T-helper 17 cell (primary cell): ENCODE measurements around the gene OPN1MW2. TPM values are rescaled to one million over a fixed set of nuclear protein-coding genes. Genes with fewer than 3 reads are reported as not detected.
"Not testable (repeated sequence)": the region's sequence is repeated elsewhere in the genome, so short reads cannot be mapped to it uniquely, and the experiment has no call there.

Source experiments
- ATAC-seq: fragments of 150-1000 bp; cut with Tn5 transposase; 2 replicates; pipeline ENCODE4 v1.10.0; 2021; ENCODE audit warnings: mild to moderate bottlenecking, moderate library complexity
- DNase-seq, 3 donors: peaks; one replicate each; pipeline versions ENCODE4 v3.0.0 to v3.0.0-alpha.2; 2020 to 2021
- H3K9me3 ChIP-seq: one replicate; pipeline ENCODE4 v1.7.0; 2013; ENCODE audit warnings: low read length, mild to moderate bottlenecking; ENCODE audit not compliant: control insufficient read depth, poor library complexity, severe bottlenecking
- H3K27ac Mint-ChIP-seq: one replicate; pipeline ENCODE4 v1.8.0; 2022; ENCODE audit warnings: mild to moderate bottlenecking, moderate library complexity, mixed read lengths
- H3K27me3 Mint-ChIP-seq: one replicate; pipeline ENCODE4 v1.8.0; 2022; ENCODE audit warnings: mixed read lengths
- H3K36me3 Mint-ChIP-seq: one replicate; pipeline ENCODE4 v1.8.0; 2022; ENCODE audit warnings: low read depth, mixed read lengths
- H3K4me1 Mint-ChIP-seq: one replicate; pipeline ENCODE4 v1.8.0; 2022; ENCODE audit warnings: mild to moderate bottlenecking, mixed read lengths
- H3K4me3 Mint-ChIP-seq: one replicate; pipeline ENCODE4 v1.8.0; 2022; ENCODE audit warnings: mild to moderate bottlenecking, moderate library complexity, mixed read lengths
- total RNA-seq, 4 donors: library from RNA in 2 of 4; stranded (reverse) in 2 of 4; gene quantifications; one replicate each; pipeline ENCODE4 v1.2.3 and lab custom pipeline; 2022 to 2026

OPN1MW2 gene
- total RNA-seq, result not detected
- 0 reads per million in 2 donors for total RNA-seq (lab: John Stamatoyannopoulos, UW)

DNA sequence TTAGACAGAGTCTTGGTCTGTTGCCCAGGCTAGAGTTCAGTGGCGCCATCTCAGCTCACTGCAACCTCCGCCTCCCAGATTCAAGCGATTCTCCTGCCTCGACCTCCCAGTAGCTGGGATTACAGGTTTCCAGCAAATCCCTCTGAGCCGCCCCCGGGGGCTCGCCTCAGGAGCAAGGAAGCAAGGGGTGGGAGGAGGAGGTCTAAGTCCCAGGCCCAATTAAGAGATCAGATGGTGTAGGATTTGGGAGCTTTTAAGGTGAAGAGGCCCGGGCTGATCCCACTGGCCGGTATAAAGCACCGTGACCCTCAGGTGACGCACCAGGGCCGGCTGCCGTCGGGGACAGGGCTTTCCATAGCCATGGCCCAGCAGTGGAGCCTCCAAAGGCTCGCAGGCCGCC, at the start of gene OPN1MW2:
Gene OPN1MW2 (plus strand): TSS at position 301 of the 400 bp plus-strand sequence. CDS start 60 bp downstream, at position 361.
- not testable (repeated sequence) for H3K36me3 Mint-ChIP-seq, H3K9me3 ChIP-seq, H3K27ac Mint-ChIP-seq, DNase-seq, H3K4me1 Mint-ChIP-seq, H3K4me3 Mint-ChIP-seq, H3K27me3 Mint-ChIP-seq, ATAC-seq

DNA sequence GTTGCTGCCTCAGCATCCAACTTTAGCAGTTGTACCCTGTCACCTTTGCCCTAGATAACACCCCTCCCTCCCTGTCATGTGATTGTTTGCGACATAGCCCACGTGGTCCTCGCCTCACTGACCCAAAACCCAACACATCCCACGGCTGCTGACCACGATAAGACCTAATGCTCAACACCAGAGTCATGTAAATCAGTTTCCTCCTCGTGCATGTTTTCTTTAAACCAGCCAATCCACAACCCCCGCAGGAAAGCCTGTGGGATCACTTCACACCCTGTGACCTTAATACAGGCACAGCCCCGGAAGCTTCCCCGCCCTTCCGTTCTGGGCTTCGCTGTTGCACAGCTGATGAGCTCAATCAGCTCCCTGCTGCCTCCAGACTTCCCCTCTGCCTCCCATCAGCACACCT, 47.0 kb upstream of the OPN1MW2 start:
- peak; percentile 94 for ATAC-seq
- H3K4me3 Mint-ChIP-seq, H3K27ac Mint-ChIP-seq, DNase-seq, H3K9me3 ChIP-seq, H3K4me1 Mint-ChIP-seq, H3K36me3 Mint-ChIP-seq, H3K27me3 Mint-ChIP-seq: not testable (repeated sequence)

DNA sequence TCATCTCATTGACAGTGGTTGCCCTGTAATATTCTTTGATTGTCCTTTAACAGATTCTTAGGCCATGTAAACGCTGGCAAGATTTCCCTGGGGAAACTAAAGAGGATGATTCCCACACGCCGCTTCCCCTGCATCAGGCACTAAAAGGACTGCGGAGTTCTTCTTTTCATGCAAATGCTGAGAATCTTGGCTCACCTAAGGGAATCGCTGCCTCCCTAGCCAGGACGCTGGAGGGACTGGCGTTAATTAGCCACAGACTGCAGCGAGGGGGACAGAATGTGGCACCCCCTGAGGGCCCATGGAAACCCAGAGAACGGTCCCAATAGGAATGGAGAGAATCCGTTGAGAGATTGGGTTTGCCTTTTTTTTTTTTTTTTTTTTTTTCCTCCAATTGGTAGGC, 45.2 kb upstream of the OPN1MW2 start:
- H3K27me3 Mint-ChIP-seq, H3K36me3 Mint-ChIP-seq, ATAC-seq, H3K27ac Mint-ChIP-seq, H3K9me3 ChIP-seq, H3K4me1 Mint-ChIP-seq, DNase-seq, H3K4me3 Mint-ChIP-seq: not testable (repeated sequence)

DNA sequence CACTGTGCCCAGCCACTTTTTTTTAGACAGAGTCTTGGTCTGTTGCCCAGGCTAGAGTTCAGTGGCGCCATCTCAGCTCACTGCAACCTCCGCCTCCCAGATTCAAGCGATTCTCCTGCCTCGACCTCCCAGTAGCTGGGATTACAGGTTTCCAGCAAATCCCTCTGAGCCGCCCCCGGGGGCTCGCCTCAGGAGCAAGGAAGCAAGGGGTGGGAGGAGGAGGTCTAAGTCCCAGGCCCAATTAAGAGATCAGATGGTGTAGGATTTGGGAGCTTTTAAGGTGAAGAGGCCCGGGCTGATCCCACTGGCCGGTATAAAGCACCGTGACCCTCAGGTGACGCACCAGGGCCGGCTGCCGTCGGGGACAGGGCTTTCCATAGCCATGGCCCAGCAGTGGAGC, 37.3 kb upstream of the OPN1MW2 start, which contains the start of gene OPN1MW:
Gene OPN1MW (plus strand): TSS at position 301 of the 400 bp plus-strand sequence. CDS start 82 bp downstream, at position 383.
- not testable (repeated sequence) for ATAC-seq, H3K4me3 Mint-ChIP-seq, H3K36me3 Mint-ChIP-seq, H3K27me3 Mint-ChIP-seq, DNase-seq, H3K27ac Mint-ChIP-seq, H3K9me3 ChIP-seq, H3K4me1 Mint-ChIP-seq

DNA sequence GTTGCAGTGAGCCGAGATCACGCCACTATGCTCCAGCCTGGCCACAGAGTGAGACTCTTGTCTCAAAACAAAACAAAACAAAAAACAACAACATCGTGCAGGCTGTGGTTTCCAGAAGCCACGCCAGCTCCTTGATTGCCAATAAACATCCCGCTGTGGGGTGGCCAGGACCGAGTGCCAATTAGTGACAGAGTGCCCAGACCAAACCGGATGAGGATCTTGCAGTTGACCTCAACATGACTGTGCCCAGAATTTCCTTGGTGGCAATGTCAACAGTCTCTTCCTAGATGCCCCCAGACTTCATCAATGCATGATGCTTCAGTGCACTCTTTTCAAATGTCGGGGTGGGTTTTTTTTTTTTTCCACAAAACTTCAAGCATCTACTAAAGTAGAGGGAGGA, 35.8 kb upstream of the OPN1MW2 start:
- not testable (repeated sequence) for H3K4me3 Mint-ChIP-seq, H3K9me3 ChIP-seq, DNase-seq, H3K36me3 Mint-ChIP-seq, H3K27ac Mint-ChIP-seq, ATAC-seq, H3K27me3 Mint-ChIP-seq, H3K4me1 Mint-ChIP-seq

DNA sequence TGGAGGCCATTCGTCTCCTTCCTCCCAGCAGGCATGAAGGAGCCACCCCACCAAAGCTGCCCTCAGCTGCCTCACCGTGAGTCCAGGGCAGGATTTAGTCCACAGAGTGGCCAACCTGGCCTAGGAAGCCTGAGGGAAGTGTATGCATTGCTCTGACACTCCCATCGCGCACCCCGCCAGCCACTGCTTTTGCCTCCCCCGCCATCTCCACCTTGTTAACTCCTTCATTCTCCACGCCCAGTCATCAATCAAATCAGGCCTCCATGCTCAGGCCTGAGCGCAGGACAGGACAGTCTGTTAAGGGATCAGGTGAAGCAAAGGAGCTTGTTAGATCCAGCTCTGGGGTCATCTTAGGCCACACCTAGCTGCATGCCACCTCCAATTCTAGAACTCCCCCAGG, 26.7 kb upstream of the OPN1MW2 start:
- H3K36me3 Mint-ChIP-seq, H3K4me1 Mint-ChIP-seq, H3K9me3 ChIP-seq, H3K27ac Mint-ChIP-seq, H3K27me3 Mint-ChIP-seq, DNase-seq, ATAC-seq, H3K4me3 Mint-ChIP-seq: not testable (repeated sequence)

DNA sequence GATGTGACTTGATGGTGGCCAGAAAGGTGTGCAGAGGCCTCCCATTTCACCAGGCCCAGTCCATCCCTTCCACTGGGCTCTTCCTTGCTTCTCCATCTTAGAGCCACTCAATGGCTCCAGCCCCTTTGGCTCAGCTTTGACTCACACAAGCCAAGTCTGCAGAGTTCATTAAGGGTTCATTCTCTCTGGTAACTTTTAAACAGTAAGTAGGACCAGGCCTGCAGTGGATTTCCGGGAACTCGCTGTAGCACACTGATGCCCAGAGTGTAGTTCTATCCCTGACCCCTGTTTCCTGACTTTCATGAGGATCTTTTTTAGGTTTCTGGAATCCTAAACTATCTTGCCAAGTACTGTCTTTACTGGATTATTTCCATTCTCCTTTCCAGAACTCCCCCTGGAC, 25.2 kb upstream of the OPN1MW2 start:
- not testable (repeated sequence) for H3K27ac Mint-ChIP-seq, H3K4me1 Mint-ChIP-seq, DNase-seq, H3K9me3 ChIP-seq, H3K4me3 Mint-ChIP-seq, H3K27me3 Mint-ChIP-seq, H3K36me3 Mint-ChIP-seq, ATAC-seq

DNA sequence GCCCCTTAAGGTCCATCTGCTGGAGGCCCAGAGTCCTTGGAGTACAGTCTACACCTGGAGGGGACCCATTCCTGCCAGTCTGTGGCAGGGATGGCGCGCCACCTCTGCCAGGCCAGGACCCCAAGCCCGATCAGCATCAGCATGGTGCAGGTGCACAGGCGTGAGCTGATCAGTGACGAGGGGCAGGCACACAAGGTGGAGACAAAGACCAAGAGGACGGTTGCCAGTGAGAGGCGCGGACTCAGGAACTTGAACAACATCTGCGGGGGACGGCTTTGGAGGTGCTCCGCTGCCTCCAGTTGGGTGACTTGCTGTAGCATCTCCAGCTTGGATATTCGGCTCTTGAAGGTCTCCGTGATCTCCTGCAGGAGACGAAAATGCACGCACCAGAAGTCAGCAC, 23.1 kb upstream of the OPN1MW2 start:
- H3K27me3 Mint-ChIP-seq, H3K4me1 Mint-ChIP-seq, H3K4me3 Mint-ChIP-seq, H3K9me3 ChIP-seq, H3K27ac Mint-ChIP-seq, ATAC-seq, H3K36me3 Mint-ChIP-seq, DNase-seq: not testable (repeated sequence)

DNA sequence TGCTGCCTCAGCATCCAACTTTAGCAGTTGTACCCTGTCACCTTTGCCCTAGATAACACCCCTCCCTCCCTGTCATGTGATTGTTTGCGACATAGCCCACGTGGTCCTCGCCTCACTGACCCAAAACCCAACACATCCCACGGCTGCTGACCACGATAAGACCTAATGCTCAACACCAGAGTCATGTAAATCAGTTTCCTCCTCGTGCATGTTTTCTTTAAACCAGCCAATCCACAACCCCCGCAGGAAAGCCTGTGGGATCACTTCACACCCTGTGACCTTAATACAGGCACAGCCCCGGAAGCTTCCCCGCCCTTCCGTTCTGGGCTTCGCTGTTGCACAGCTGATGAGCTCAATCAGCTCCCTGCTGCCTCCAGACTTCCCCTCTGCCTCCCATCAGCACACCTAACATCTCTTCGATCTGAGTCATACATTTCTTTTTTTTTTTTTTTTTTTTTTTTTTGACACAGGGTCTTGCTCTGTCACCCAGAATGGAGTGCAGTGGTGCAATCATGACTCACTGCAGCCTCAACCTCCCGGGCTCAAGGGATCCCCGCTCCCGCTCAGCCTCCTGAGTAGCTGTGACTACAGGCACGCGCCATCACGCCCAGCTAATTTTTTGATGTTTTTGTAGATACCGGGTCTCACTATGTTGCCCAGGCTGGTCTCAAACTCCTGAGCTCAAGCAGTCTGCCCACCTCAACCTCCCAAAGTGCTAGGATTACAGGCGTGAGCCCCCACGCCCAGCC, 9.7 kb upstream of the OPN1MW2 start:
- not testable (repeated sequence) for H3K4me1 Mint-ChIP-seq, H3K27ac Mint-ChIP-seq, H3K27me3 Mint-ChIP-seq, DNase-seq, H3K4me3 Mint-ChIP-seq, H3K36me3 Mint-ChIP-seq, H3K9me3 ChIP-seq
- ATAC-seq, result peak; percentile 94

DNA sequence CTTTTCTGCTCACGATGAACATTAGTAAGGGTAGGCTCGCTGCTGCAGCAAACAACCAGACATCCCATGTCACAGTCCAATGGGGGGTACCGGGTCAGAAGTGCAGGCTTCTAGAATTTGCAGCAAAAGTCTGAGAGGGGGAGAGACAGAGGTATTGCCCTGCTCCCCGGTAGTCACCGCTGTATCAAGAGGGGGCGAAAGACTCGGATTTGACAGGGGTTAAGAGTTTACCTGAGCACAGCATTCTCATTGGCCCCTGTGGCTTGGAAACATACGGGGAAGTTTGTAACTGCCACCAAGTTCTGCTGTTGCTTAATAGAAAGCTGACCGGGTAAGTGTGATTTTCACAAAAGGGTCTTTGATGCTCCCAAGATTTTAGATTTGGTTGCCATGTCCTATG, 8.5 kb upstream of the OPN1MW2 start:
- not testable (repeated sequence) for H3K4me1 Mint-ChIP-seq, H3K27ac Mint-ChIP-seq
- DNase-seq, result peak in 1 of 3 donors; percentile 4

DNA sequence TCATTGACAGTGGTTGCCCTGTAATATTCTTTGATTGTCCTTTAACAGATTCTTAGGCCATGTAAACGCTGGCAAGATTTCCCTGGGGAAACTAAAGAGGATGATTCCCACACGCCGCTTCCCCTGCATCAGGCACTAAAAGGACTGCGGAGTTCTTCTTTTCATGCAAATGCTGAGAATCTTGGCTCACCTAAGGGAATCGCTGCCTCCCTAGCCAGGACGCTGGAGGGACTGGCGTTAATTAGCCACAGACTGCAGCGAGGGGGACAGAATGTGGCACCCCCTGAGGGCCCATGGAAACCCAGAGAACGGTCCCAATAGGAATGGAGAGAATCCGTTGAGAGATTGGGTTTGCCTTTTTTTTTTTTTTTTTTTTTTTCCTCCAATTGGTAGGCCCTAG, 8.1 kb upstream of the OPN1MW2 start:
- H3K36me3 Mint-ChIP-seq, ATAC-seq, H3K4me1 Mint-ChIP-seq, H3K4me3 Mint-ChIP-seq, DNase-seq, H3K9me3 ChIP-seq, H3K27me3 Mint-ChIP-seq, H3K27ac Mint-ChIP-seq: not testable (repeated sequence)

More for the DNA sequence above, 8.5 kb upstream of the OPN1MW2 start:
- ATAC-seq, H3K4me3 Mint-ChIP-seq, H3K27me3 Mint-ChIP-seq, H3K9me3 ChIP-seq, H3K36me3 Mint-ChIP-seq: not testable (repeated sequence)

DNA sequence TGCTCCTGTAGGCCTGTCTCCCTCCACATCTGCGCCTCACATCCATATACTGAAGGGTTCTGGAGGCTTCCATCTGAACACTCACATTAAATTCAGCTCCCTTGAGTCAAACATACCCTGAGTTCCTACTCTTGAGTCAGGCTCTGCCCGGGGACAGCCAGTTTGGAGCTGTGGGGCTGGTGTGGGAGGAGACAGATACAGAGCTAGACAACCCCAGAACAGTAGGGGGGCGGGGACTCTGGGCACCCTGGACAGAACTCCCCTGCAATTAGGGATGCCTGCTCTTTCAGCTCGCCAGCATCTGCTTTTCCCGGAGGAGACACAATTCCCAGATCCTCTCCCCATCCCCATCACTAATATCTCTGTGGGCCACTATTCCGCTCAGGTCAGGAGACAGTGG, 5.7 kb downstream of the OPN1MW2 start:
- H3K4me3 Mint-ChIP-seq, H3K27ac Mint-ChIP-seq, H3K36me3 Mint-ChIP-seq, H3K4me1 Mint-ChIP-seq, DNase-seq, ATAC-seq, H3K27me3 Mint-ChIP-seq, H3K9me3 ChIP-seq: not testable (repeated sequence)

DNA sequence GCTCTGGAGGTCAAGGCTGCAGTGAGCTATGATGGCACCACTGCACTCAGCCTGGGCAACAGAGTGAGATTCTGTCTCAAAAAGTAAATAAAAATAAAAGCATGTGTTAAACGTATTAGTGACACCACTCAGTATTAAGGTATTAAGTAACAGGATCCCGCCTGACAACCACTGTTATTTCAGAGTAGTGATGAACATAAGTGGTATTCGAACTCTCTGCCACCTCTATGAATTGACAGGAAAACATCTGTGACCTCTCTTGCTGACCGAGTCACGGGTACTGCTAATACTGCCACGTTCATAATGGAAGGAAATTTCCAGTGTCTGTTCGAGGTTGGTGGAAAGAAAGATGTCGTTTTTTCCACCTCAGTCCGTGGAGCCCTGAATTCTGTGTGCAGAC, 7.2 kb downstream of the OPN1MW2 start:
- H3K4me3 Mint-ChIP-seq, ATAC-seq, H3K36me3 Mint-ChIP-seq: not testable (repeated sequence)

DNA sequence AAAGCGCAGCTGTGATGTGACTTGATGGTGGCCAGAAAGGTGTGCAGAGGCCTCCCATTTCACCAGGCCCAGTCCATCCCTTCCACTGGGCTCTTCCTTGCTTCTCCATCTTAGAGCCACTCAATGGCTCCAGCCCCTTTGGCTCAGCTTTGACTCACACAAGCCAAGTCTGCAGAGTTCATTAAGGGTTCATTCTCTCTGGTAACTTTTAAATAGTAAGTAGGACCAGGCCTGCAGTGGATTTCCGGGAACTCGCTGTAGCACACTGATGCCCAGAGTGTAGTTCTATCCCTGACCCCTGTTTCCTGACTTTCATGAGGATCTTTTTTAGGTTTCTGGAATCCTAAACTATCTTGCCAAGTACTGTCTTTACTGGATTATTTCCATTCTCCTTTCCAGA, 11.9 kb downstream of the OPN1MW2 start:
- not testable (repeated sequence) for H3K27me3 Mint-ChIP-seq

More for the DNA sequence above, 7.2 kb downstream of the OPN1MW2 start:
- H3K4me1 Mint-ChIP-seq, H3K9me3 ChIP-seq, H3K27ac Mint-ChIP-seq, H3K27me3 Mint-ChIP-seq, DNase-seq: not testable (repeated sequence)

More for the DNA sequence above, 11.9 kb downstream of the OPN1MW2 start:
- DNase-seq, H3K4me1 Mint-ChIP-seq, H3K4me3 Mint-ChIP-seq, H3K36me3 Mint-ChIP-seq, H3K27ac Mint-ChIP-seq, H3K9me3 ChIP-seq, ATAC-seq: not testable (repeated sequence)
